Fibroblast of lung (primary cell): ENCODE measurements around the gene TENM3. TPM values are rescaled to one million over a fixed set of nuclear protein-coding genes. Genes with fewer than 3 reads are reported as not detected.

Experiments used
- DNase-seq, 2 donors: peaks; one replicate each; pipeline versions ENCODE4 v3.0.0 to v3.0.0-alpha.2; 2010; ENCODE audit warnings: low read depth in 2 of 2
- H2AFZ ChIP-seq: 2 replicates; pipeline ENCODE4 v1.5.1; 2012; ENCODE audit warnings: low read length, control low read depth, inconsistent platforms
- H3K27ac ChIP-seq: 2 replicates; pipeline ENCODE4 v1.5.1; 2011; ENCODE audit warnings: low read length, control low read depth; ENCODE audit not compliant: insufficient read depth
- H3K27me3 ChIP-seq: 2 replicates; pipeline ENCODE4 v1.5.1; 2011; ENCODE audit warnings: mild to moderate bottlenecking, low read length; ENCODE audit not compliant: control insufficient read depth, insufficient read depth
- H3K36me3 ChIP-seq: 2 replicates; pipeline ENCODE4 v1.5.1; 2011; ENCODE audit warnings: low read length; ENCODE audit not compliant: control insufficient read depth, insufficient read depth
- H3K4me1 ChIP-seq: 2 replicates; pipeline ENCODE4 v1.5.1; 2011; ENCODE audit warnings: low read length; ENCODE audit not compliant: control insufficient read depth, insufficient read depth; ENCODE audit errors: extremely low read depth
- H3K4me2 ChIP-seq: 2 replicates; pipeline ENCODE4 v1.5.1; 2011; ENCODE audit warnings: low read length, control low read depth; ENCODE audit not compliant: insufficient read depth; ENCODE audit errors: extremely low read depth
- H3K4me3 ChIP-seq, 4 experiments: fragments of 200-600 bp in 1 of 4; sonication (generic) in 1 of 4; replicated peaks in 1 of 4; 2 replicates each; pipeline ENCODE4 v1.5.1; 2011 to 2016; ENCODE audit warnings: low read length in 4 of 4, low read depth in 3 of 4, mild to moderate bottlenecking in 3 of 4, control low read depth in 2 of 4, inconsistent platforms in 1 of 4, mixed read lengths in 1 of 4; ENCODE audit not compliant: insufficient read depth in 1 of 4; ENCODE audit errors: control extremely low read depth in 1 of 4
- H3K79me2 ChIP-seq: 2 replicates; pipeline ENCODE4 v1.5.1; 2012; ENCODE audit warnings: mild to moderate bottlenecking, low read length, inconsistent platforms; ENCODE audit not compliant: control insufficient read depth, insufficient read depth
- H3K9ac ChIP-seq: 2 replicates; pipeline ENCODE4 v1.5.1; 2011; ENCODE audit warnings: mild to moderate bottlenecking, low read length, control low read depth; ENCODE audit not compliant: insufficient read depth
- H3K9me3 ChIP-seq: 2 replicates; pipeline ENCODE4 v1.5.1; 2012; ENCODE audit warnings: low read depth, low read length; ENCODE audit not compliant: control insufficient read depth, insufficient read depth
- H4K20me1 ChIP-seq: 2 replicates; pipeline ENCODE4 v1.5.1; 2011; ENCODE audit warnings: low read length; ENCODE audit not compliant: control insufficient read depth, insufficient read depth; ENCODE audit errors: extremely low read depth
- CTCF ChIP-seq, 2 donors: IDR thresholded peaks in 1 of 2; conservative IDR thresholded peaks in 1 of 2; 1 replicate in 1 of 2; 2 replicates in 1 of 2; pipeline ENCODE4 v1.5.1; 2011 to 2012; ENCODE audit warnings: low read length in 2 of 2, control low read depth in 1 of 2, inconsistent platforms in 1 of 2, low read depth in 1 of 2, mild to moderate bottlenecking in 1 of 2
- EZH2 ChIP-seq: IDR thresholded peaks from 2 replicates; pipeline ENCODE4 v1.5.1; 2012; ENCODE audit warnings: low read length, control low read depth, mild to moderate bottlenecking; ENCODE audit errors: missing control alignments
- polyA plus RNA-seq, 2 donors: library from polyadenylated mRNA; depleted of rRNA in 1 of 2; stranded (reverse) in 1 of 2; unstranded in 1 of 2; fragments of >200 nt; gene quantifications; 2 replicates each; pipeline ENCODE4 v1.2.1, GENCODE V29; 2011 to 2012; ENCODE audit warnings: missing spikeins in 1 of 2
- total RNA-seq: library from RNA; depleted of rRNA; stranded (reverse); fragments of >200 nt; gene quantifications from 2 replicates; pipeline ENCODE4 v1.2.1, GENCODE V29; 2014

TENM3 gene
- total and polyA plus RNA-seq, 2 donors (not counting 1 experiment from before 2014, with no cell fraction given), result 2.7 to 3.6 TPM

- Histone ChIP-seq H2AFZ (no peak overlapping the region), H3K27ac (no peak overlapping the region), H4K20me1 (no peaks in the 10 kb centered on the region), H3K4me2 (no peak overlapping the region), H3K36me3 (no peaks in the 10 kb centered on the region), H3K4me3 (no peak overlapping the region), H3K27me3 (no peaks in the 10 kb centered on the region), H3K9ac (no peak overlapping the region), H3K9me3 (no peaks in the 10 kb centered on the region), H3K4me1 (no peaks in the 10 kb centered on the region), H3K79me2 (no peaks in the 10 kb centered on the region)
- TF ChIP-seq CTCF (conservative IDR thresholded peaks at IDR 0.05 in 1 of 2, IDR thresholded peaks at IDR 0.05 in 1 of 2; ENCODE audit: low read depth in 1 of 2, low read length in 2 of 2) (no peak), EZH2 (no peak)
- DNase-seq, result no peak
Observed at GRCh38 chr4:182828360-182829025, 585.3 kb downstream of the TENM3 start.

- H3K9me3 ChIP-seq, result no peaks in the 10 kb centered on the region
- TF ChIP-seq EZH2 (no peak), CTCF (conservative IDR thresholded peaks at IDR 0.05 in 1 of 2, IDR thresholded peaks at IDR 0.05 in 1 of 2; ENCODE audit: low read depth in 1 of 2, low read length in 2 of 2) (no peak)
- no peak overlapping the region for H3K4me3 ChIP-seq
- H3K4me2 ChIP-seq, result no peak overlapping the region
- H3K27me3 ChIP-seq, result no peaks in the 10 kb centered on the region
- no peak overlapping the region for H2AFZ ChIP-seq
- H4K20me1 ChIP-seq, result no peaks in the 10 kb centered on the region
- no peak overlapping the region for H3K27ac ChIP-seq
- H3K9ac ChIP-seq, result no peak overlapping the region
- no peaks in the 10 kb centered on the region for H3K79me2 ChIP-seq
- DNase-seq, result no peak
- H3K4me1 ChIP-seq, result no peaks in the 10 kb centered on the region
- no peaks in the 10 kb centered on the region for H3K36me3 ChIP-seq
Observed at GRCh38 chr4:182829196-182829595, 586.0 kb downstream of the TENM3 start.

- H3K36me3 ChIP-seq, result no peaks in the 10 kb centered on the region
- TF ChIP-seq EZH2 (no peak), CTCF (conservative IDR thresholded peaks at IDR 0.05 in 1 of 2, IDR thresholded peaks at IDR 0.05 in 1 of 2; ENCODE audit: low read depth in 1 of 2, low read length in 2 of 2) (no peak)
- no peaks in the 10 kb centered on the region for H3K79me2 ChIP-seq
- H4K20me1 ChIP-seq, result no peaks in the 10 kb centered on the region
- no peak overlapping the region for H3K27ac ChIP-seq
- H3K4me1 ChIP-seq, result no peaks in the 10 kb centered on the region
- H2AFZ ChIP-seq, result no peak overlapping the region
- no peaks in the 10 kb centered on the region for H3K27me3 ChIP-seq
- H3K4me3 ChIP-seq, result no peak overlapping the region
- no peaks in the 10 kb centered on the region for H3K9me3 ChIP-seq
- DNase-seq, result no peak
- H3K4me2 ChIP-seq, result no peak overlapping the region
- no peak overlapping the region for H3K9ac ChIP-seq
Observed at GRCh38 chr4:182831376-182831775, 588.2 kb downstream of the TENM3 start.
